Neutrophil (primary cell): ENCODE data around the gene HDAC7.

Experiments used
- H3K27ac ChIP-seq: fragments of 200-600 bp; sonication (generic); 2 replicates; pipeline ENCODE4 v1.5.1; 2016; ENCODE audit warnings: mild to moderate bottlenecking, moderate library complexity
- H3K27me3 ChIP-seq: fragments of 200-600 bp; sonication (generic); 2 replicates; pipeline ENCODE4 v1.6.0; 2016; ENCODE audit warnings: mild to moderate bottlenecking
- H3K36me3 ChIP-seq: fragments of 200-600 bp; sonication (generic); 2 replicates; pipeline ENCODE4 v1.5.1; 2017
- H3K4me1 ChIP-seq, 2 experiments: fragments of 200-600 bp in 1 of 2; sonication (generic) in 1 of 2; 1 replicate in 1 of 2; 2 replicates in 1 of 2; pipeline versions ENCODE4 v1.5.1 to v1.6.1; 2013 to 2016; ENCODE audit warnings: low read depth in 1 of 2, low read length in 1 of 2, mild to moderate bottlenecking in 1 of 2, moderate library complexity in 1 of 2; ENCODE audit not compliant: control insufficient read depth in 1 of 2, insufficient read depth in 1 of 2
- H3K4me3 ChIP-seq, 2 experiments: fragments of 200-600 bp in 1 of 2; sonication (generic) in 1 of 2; 1 replicate in 1 of 2; 2 replicates in 1 of 2; pipeline ENCODE4 v1.5.1; 2013 to 2016; ENCODE audit warnings: low read depth in 1 of 2, low read length in 1 of 2, mild to moderate bottlenecking in 1 of 2, moderate library complexity in 1 of 2
- H3K9me3 ChIP-seq: fragments of 200-600 bp; sonication (generic); 2 replicates; pipeline ENCODE4 v1.5.1; 2016
- CTCF ChIP-seq: fragments of 200-600 bp; sonication (generic); IDR thresholded peaks from 2 replicates; pipeline ENCODE4 v1.5.1; 2016; ENCODE audit warnings: antibody characterized with exemption

The HDAC7 gene

GRCh38 chr12:47779943-47780504, 39.7 kb downstream of the HDAC7 start:
- H3K36me3 ChIP-seq = peaks cover 43% of the 10 kb centered on the region
- H3K27ac ChIP-seq = no peak overlapping the region
- peaks cover 34 to 41% of the 10 kb centered on the region in 2 experiments for H3K4me1 ChIP-seq
- no peaks in the 10 kb centered on the region for H3K27me3 ChIP-seq
- no peaks in the 10 kb centered on the region for H3K9me3 ChIP-seq
- no peak for TF ChIP-seq CTCF
- H3K4me3 ChIP-seq = no peak overlapping the region

DNA sequence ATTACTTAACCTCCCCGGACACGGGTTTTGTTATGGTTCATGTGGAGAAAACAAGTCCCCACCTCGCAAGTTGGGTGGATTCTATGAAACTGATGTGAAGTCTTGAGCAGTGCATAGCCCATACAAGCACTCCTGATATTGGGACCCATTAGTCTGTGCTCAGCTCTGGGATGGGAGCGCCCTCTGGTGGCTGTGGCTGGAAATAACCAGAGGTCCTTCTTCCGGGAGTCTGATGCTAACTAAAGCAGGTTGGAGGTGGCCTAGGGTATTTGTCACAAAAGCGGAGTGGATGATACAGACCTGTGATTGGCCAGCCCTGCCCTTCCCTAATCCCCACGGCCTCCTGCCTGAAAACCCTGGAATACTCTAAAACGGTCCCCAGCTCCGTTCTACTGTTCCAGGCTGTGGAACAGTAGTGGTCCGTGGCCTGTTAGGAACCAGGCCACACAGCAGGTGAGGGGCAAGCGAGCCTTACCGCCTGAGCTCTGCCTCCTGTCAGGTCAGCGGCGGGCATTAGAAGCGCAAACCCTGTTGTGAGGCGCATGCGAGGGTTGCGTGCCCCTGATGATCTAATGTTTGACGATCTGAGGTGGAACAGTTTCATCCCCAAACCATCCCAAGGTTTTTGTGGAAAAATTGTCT, 40.3 kb downstream of the HDAC7 start:
- no peak overlapping the region for H3K4me3 ChIP-seq
- H3K27ac ChIP-seq = no peak overlapping the region
- H3K9me3 ChIP-seq = no peaks in the 10 kb centered on the region
- peaks cover 37% of the 10 kb centered on the region for H3K36me3 ChIP-seq
- H3K27me3 ChIP-seq = no peaks in the 10 kb centered on the region
- peaks cover 40 to 47% of the 10 kb centered on the region in 2 experiments for H3K4me1 ChIP-seq
- TF ChIP-seq CTCF = peak; percentile 94

- H3K4me1 ChIP-seq = peaks cover 45 to 52% of the 10 kb centered on the region in 2 experiments
- H3K9me3 ChIP-seq = no peaks in the 10 kb centered on the region
- H3K27me3 ChIP-seq = no peaks in the 10 kb centered on the region
- no peak overlapping the region for H3K27ac ChIP-seq
- peaks cover 32% of the 10 kb centered on the region for H3K36me3 ChIP-seq
- no peak overlapping the region for H3K4me3 ChIP-seq
- no peak for TF ChIP-seq CTCF
These were observed 40.8 kb downstream of the HDAC7 start for GRCh38 chr12:47778881-47779280.

- H3K36me3 ChIP-seq = peaks cover 22% of the 10 kb centered on the region
- H3K27ac ChIP-seq = peak overlapping the region; percentile 77
- H3K4me1 ChIP-seq = peaks cover 49 to 56% of the 10 kb centered on the region in 2 experiments
- no peaks in the 10 kb centered on the region for H3K27me3 ChIP-seq
- peak overlapping the region in 1 of 2 experiments; percentile 35 for H3K4me3 ChIP-seq
- no peak for TF ChIP-seq CTCF
- no peaks in the 10 kb centered on the region for H3K9me3 ChIP-seq
These were observed 41.8 kb downstream of the HDAC7 start for GRCh38 chr12:47777741-47778558.

DNA sequence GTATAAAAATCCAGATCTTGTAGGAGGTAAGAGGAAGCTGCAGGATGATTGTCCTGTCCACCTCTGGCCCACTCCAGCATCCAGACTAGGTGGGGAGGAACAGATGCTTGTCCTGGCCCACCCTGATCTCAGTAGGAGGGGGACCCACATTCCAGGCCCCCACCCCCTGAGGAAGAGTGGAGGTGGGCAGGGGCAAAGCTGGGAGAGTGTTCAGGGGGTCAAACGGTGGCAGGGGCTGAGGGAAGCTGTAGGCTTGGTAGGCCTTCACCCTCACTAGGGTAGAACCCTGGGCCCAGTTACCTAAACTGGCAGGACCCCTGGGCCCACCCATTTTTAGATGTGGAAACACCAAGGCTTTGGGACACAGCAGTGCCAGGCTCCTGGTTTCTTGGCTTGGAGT, 42.6 kb downstream of the HDAC7 start:
- H3K27ac ChIP-seq = peak overlapping the region; percentile 77
- no peaks in the 10 kb centered on the region for H3K27me3 ChIP-seq
- peak overlapping the region in 1 of 2 experiments; percentile 35 for H3K4me3 ChIP-seq
- peaks cover 14% of the 10 kb centered on the region for H3K36me3 ChIP-seq
- peaks cover 52 to 60% of the 10 kb centered on the region in 2 experiments for H3K4me1 ChIP-seq
- no peaks in the 10 kb centered on the region for H3K9me3 ChIP-seq
- no peak for TF ChIP-seq CTCF
